ENCODE data around the gene ABAT.
"Not testable (repeated sequence)": the region's sequence is repeated elsewhere in the genome, so short reads cannot be mapped to it uniquely, and the experiment has no call there.

The ABAT gene

GRCh38 chr16:8742068-8742467 is 67.7 kb downstream of the ABAT start:
- no peak for DNase-seq (ENCODE audit: low spot score)

GRCh38 chr16:8748944-8749343 is 74.5 kb downstream of the ABAT start:
- DNase-seq (ENCODE audit: low spot score), result not testable (repeated sequence)

- DNase-seq (ENCODE audit: low spot score), result no peak
Observed at GRCh38 chr16:8751481-8752311, 77.3 kb downstream of the ABAT start.

- DNase-seq (ENCODE audit: low spot score), result no peak
Observed at GRCh38 chr16:8752706-8753105, 78.3 kb downstream of the ABAT start.

- no peak for DNase-seq (ENCODE audit: low spot score)
Observed at GRCh38 chr16:8753416-8754054, 79.1 kb downstream of the ABAT start.

- DNase-seq (ENCODE audit: low spot score), result no peak
Observed at GRCh38 chr16:8756755-8757154, 82.3 kb downstream of the ABAT start.

GRCh38 chr16:8758022-8758421 is 83.6 kb downstream of the ABAT start:
- DNase-seq (ENCODE audit: low spot score), result no peak

GRCh38 chr16:8760021-8760420 is 85.6 kb downstream of the ABAT start:
- DNase-seq (ENCODE audit: low spot score), result no peak

- DNase-seq (ENCODE audit: low spot score), result no peak
Observed at GRCh38 chr16:8761078-8761477, 86.7 kb downstream of the ABAT start.

- DNase-seq (ENCODE audit: low spot score), result no peak
Observed at GRCh38 chr16:8762254-8762653, 87.8 kb downstream of the ABAT start.

GRCh38 chr16:8763083-8763482 is 88.7 kb downstream of the ABAT start:
- no peak for DNase-seq (ENCODE audit: low spot score)

- DNase-seq (ENCODE audit: low spot score), result no peak
Observed at GRCh38 chr16:8763899-8764298, 89.5 kb downstream of the ABAT start.

GRCh38 chr16:8764525-8765250 is 90.3 kb downstream of the ABAT start:
- no peak for DNase-seq (ENCODE audit: low spot score)

- DNase-seq (ENCODE audit: low spot score), result no peak
Observed at GRCh38 chr16:8767176-8767575, 92.8 kb downstream of the ABAT start.

- DNase-seq (ENCODE audit: low spot score), result no peak
Observed at GRCh38 chr16:8768283-8768682, 93.9 kb downstream of the ABAT start.

GRCh38 chr16:8768692-8769091 is 94.3 kb downstream of the ABAT start:
- DNase-seq (ENCODE audit: low spot score), result no peak

GRCh38 chr16:8773537-8773936 is 99.1 kb downstream of the ABAT start:
- no peak for DNase-seq (ENCODE audit: low spot score)

- no peak for DNase-seq (ENCODE audit: low spot score)
Observed at GRCh38 chr16:8774208-8774607, 99.8 kb downstream of the ABAT start.

GRCh38 chr16:8775359-8775758 is 100.9 kb downstream of the ABAT start:
- DNase-seq (ENCODE audit: low spot score), result no peak

GRCh38 chr16:8776129-8776584 is 101.7 kb downstream of the ABAT start:
- no peak for DNase-seq (ENCODE audit: low spot score)

GRCh38 chr16:8777217-8777616 is 102.8 kb downstream of the ABAT start:
- DNase-seq (ENCODE audit: low spot score), result no peak

GRCh38 chr16:8781797-8782196 is 107.4 kb downstream of the ABAT start:
- DNase-seq (ENCODE audit: low spot score), result no peak

GRCh38 chr16:8782673-8783072 is 108.3 kb downstream of the ABAT start:
- no peak for DNase-seq (ENCODE audit: low spot score)
